Melanocyte of skin (primary cell): Measurements from ENCODE around the gene RIOK2. TPM values are rescaled to one million over a fixed set of nuclear protein-coding genes. Genes with fewer than 3 reads are reported as not detected.

Experiments
- small RNA-seq, 2 donors: library from RNA; depleted of rRNA; stranded (forward); fragments of <200 nt; gene quantifications; one replicate each; pipeline ENCODE3, GENCODE V24; 2012
- total RNA-seq, 2 donors: library from RNA; depleted of rRNA; stranded (reverse); fragments of >200 nt; gene quantifications; 2 replicates each; pipeline ENCODE4 v1.2.3, GENCODE V29; 2012

Gene RIOK2
- total RNA-seq, result 10 to 100 TPM; 18.6 to 22.6 TPM

GRCh38 chr5:97183100-97183929 is at the start of gene RIOK2:
TSS of gene RIOK2 (minus strand) at chr5:97183247. CDS start at chr5:97183191, 56 bp downstream.

GRCh38 chr5:97142521-97143254 is 40.4 kb downstream of the RIOK2 start, which contains the start of gene LIX1:
TSS of gene LIX1 (minus strand) at chr5:97142611. CDS start at chr5:97142576, 35 bp downstream.

Small RNA genes lying within 50 kb of the gene (small RNA-seq; reads per million reads assigned to genes)
- 0 to 0.06 reads per million in 2 donors for gene RNU1-73P

Other genes starting within 250 kb of the RIOK2 start
- 10 to 100 TPM; 31.3 to 47.3 TPM for gene LNPEP, start 247.2 kb downstream of the RIOK2 start, total RNA-seq
- under 1 TPM in 1 of 2 donors, not detected in 1; under 0.01 TPM for gene LIX1, start 40.6 kb downstream of the RIOK2 start, total RNA-seq